ENCODE data around the gene ANAPC1.
"Not testable (repeated sequence)": the region's sequence is repeated elsewhere in the genome, so short reads cannot be mapped to it uniquely, and the experiment has no call there.

Gene ANAPC1

GRCh38 chr2:111917106-111917505 lies 33.1 kb upstream of the ANAPC1 start:
- TF ChIP-seq CTCF (IDR thresholded peaks at IDR 0.05; ENCODE audit: unreplicated experiment in 3 of 3): no peak
- Mint-ChIP-seq H3K4me3 (no peak overlapping the region), H3K9me3 (no peaks in the 10 kb centered on the region), H3K36me3 (ENCODE audit: low read depth) (peaks cover 10% of the 10 kb centered on the region), H3K4me1 (peaks cover 32% of the 10 kb centered on the region), H3K27me3 (ENCODE audit: low read depth) (no peaks in the 10 kb centered on the region), H3K27ac (peak overlapping the region; percentile 99 to 100 (median 99))

- H3K36me3 Mint-ChIP-seq (ENCODE audit: low read depth): peaks cover 4% of the 10 kb centered on the region
- peak overlapping the region in 2 of 3 experiments; percentile 62 to 73 for H3K27ac Mint-ChIP-seq
- no peak for TF ChIP-seq CTCF (IDR thresholded peaks at IDR 0.05; ENCODE audit: unreplicated experiment in 3 of 3)
- no peak overlapping the region for H3K4me3 Mint-ChIP-seq
- H3K9me3 Mint-ChIP-seq: no peaks in the 10 kb centered on the region
- peaks cover 35% of the 10 kb centered on the region for H3K4me1 Mint-ChIP-seq
- no peaks in the 10 kb centered on the region for H3K27me3 Mint-ChIP-seq (ENCODE audit: low read depth)
Observed at GRCh38 chr2:111912547-111912946, 28.6 kb upstream of the ANAPC1 start.

GRCh38 chr2:111911295-111911977 lies 27.4 kb upstream of the ANAPC1 start:
- H3K9me3 Mint-ChIP-seq; H3K27me3 Mint-ChIP-seq (ENCODE audit: low read depth); H3K4me3 Mint-ChIP-seq; H3K36me3 Mint-ChIP-seq (ENCODE audit: low read depth): not testable (repeated sequence)
- H3K27ac Mint-ChIP-seq: peak overlapping the region; percentile 83 to 90 (median 88)
- peaks cover 37% of the 10 kb centered on the region for H3K4me1 Mint-ChIP-seq

GRCh38 chr2:111910609-111911277 lies 26.8 kb upstream of the ANAPC1 start:
- no peaks in the 10 kb centered on the region for H3K9me3 Mint-ChIP-seq
- H3K4me1 Mint-ChIP-seq: peaks cover 44% of the 10 kb centered on the region
- H3K27ac Mint-ChIP-seq: peak overlapping the region; percentile 83 to 90 (median 88)
- H3K4me3 Mint-ChIP-seq: peak overlapping the region in 1 of 3 experiments; percentile 10
- TF ChIP-seq CTCF (IDR thresholded peaks at IDR 0.05; ENCODE audit: unreplicated experiment in 3 of 3): no peak
- H3K36me3 Mint-ChIP-seq (ENCODE audit: low read depth): no peaks in the 10 kb centered on the region
- no peaks in the 10 kb centered on the region for H3K27me3 Mint-ChIP-seq (ENCODE audit: low read depth)

GRCh38 chr2:111909997-111910396 lies 26.0 kb upstream of the ANAPC1 start:
- Mint-ChIP-seq H3K27ac (peak overlapping the region; percentile 94 to 98 (median 97)), H3K4me1 (peaks cover 50% of the 10 kb centered on the region)
- not testable (repeated sequence) for H3K27me3 Mint-ChIP-seq (ENCODE audit: low read depth); H3K4me3 Mint-ChIP-seq; H3K36me3 Mint-ChIP-seq (ENCODE audit: low read depth); H3K9me3 Mint-ChIP-seq

- H3K27ac Mint-ChIP-seq: peak overlapping the region; percentile 94 to 98 (median 97)
- no peak overlapping the region for H3K4me3 Mint-ChIP-seq
- no peaks in the 10 kb centered on the region for H3K36me3 Mint-ChIP-seq (ENCODE audit: low read depth)
- TF ChIP-seq CTCF (IDR thresholded peaks at IDR 0.05; ENCODE audit: unreplicated experiment in 3 of 3): no peak
- H3K9me3 Mint-ChIP-seq: no peaks in the 10 kb centered on the region
- peaks cover 53% of the 10 kb centered on the region for H3K4me1 Mint-ChIP-seq
- no peaks in the 10 kb centered on the region for H3K27me3 Mint-ChIP-seq (ENCODE audit: low read depth)
Observed at GRCh38 chr2:111909079-111909478, 25.1 kb upstream of the ANAPC1 start.

GRCh38 chr2:111908578-111908977 lies 24.6 kb upstream of the ANAPC1 start:
- no peaks in the 10 kb centered on the region for H3K27me3 Mint-ChIP-seq (ENCODE audit: low read depth)
- peak overlapping the region in 1 of 3 experiments; percentile 36 for H3K4me3 Mint-ChIP-seq
- H3K4me1 Mint-ChIP-seq: peaks cover 56% of the 10 kb centered on the region
- H3K36me3 Mint-ChIP-seq (ENCODE audit: low read depth): no peaks in the 10 kb centered on the region
- no peaks in the 10 kb centered on the region for H3K9me3 Mint-ChIP-seq
- peak overlapping the region; percentile 94 to 98 (median 97) for H3K27ac Mint-ChIP-seq
- no peak for TF ChIP-seq CTCF (IDR thresholded peaks at IDR 0.05; ENCODE audit: unreplicated experiment in 3 of 3)
